ENCODE data around the gene DLG2.
A peak's percentile ranks its signal among the peaks of the same experiment; 100 is the strongest.

DLG2 gene

DNA sequence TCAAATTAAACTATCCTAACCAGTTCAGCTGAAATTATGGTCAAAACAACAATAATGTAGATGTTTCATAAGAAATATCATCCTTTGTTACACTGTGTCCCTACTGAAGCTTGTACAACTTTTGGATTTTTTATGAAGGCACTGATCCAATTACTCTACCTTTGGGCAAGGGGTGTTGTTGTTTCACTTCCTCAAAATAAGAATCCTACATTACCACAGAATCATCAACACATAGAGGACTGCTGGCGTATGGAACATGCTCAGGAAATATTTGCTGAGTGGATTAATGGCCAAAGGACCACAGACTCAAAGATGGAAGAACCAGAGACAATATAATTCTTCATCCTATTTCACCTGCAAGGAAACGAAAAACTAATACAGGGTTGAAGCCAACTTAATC is 1433.4 kb downstream of the DLG2 start:
- no peak for DNase-seq (ENCODE audit: low spot score)

DNA sequence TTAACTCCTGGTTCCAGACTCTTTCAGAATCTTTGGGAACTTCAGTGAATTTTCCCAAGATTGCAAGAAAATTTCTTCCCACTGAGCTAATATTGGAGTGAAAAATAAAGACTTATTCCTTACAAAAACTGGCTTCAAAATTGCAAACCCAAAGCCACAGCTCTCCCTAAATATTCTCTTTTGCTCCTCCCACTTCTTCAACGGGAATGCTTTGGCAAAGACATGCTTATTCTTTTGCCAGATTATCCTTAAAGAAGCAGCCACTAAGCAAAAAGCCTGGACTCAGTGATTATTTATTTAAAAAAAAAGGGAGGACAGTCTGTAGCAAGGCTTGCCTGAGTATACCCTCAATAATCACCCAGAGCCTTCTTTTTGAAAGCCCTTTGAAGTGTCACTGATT is 1438.6 kb downstream of the DLG2 start:
- no peak for DNase-seq (ENCODE audit: low spot score)

DNA sequence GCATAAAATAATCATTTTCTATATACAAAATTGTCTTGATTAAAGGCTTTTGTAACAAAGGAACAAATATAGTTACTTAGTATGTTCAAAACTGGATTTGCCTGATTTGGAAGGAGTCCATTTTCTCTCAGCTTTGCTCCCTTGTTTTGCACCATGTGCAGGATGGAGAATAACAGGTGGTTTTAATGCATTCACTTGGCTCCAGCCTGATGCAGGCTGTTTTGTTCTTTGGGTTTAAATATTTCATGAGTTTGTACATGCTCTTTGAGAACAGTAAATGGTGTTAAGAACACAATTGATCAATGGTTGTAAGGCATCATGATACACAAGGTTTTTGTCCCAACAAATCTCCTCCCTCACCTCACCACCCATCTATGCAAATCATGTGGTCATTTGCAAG is 1454.1 kb downstream of the DLG2 start:
- DNase-seq (ENCODE audit: low spot score), result no peak

DNA sequence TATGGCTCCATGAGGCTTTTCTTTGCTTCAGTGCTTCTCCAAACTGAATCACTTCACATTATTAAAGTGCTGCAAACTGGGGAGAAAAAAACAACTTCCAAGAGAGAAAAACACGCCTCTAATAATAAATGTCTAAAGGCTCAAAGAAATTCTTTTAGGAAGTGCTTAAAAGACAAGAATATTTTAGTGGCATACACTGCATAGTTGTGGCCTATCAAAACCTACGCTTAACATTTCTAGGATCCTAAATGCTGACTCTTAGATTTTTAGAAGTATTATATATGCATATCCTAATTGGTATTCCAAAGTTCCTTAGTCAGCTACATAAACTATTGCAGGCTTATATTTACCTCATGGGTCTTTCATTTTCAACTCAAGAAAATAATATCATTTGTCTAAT is 1462.0 kb downstream of the DLG2 start:
- no peak for DNase-seq (ENCODE audit: low spot score)

DNA sequence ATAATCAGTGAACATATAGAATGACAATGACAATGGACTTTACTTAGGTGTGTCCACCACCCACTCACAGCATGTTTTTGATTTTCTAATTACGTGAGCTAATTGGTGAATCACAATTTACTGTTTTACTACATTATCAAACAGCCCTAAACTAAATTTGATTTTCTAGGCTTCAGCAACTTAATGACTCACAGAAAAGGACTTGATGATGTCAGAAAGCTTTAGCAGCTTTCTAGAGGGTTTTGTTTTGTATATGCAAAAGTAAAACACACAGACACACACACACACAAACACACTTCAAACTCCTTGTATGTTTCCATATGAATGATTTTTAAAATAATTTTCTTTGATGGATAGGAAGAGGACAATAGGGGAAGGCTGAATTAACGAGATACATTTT is 1462.4 kb downstream of the DLG2 start:
- DNase-seq (ENCODE audit: low spot score), result no peak

DNA sequence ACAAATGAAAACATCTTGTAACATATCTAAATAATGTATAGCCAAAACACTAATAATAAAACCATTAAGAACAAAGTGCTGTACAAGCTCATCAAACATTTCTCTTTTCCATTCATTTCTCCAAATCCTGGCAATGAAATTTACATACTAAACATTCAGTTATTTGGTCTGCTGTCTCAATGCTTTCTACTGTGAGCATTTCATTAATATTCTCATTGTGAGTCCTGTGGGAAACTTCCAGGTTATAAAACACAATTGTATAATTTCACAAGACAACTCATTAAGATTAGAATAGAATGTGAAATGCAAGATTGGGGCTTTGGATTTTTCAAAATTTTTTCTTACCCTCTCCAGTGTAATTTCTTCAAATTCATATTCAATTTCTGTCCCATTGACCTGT is 1464.0 kb downstream of the DLG2 start:
- no peak for DNase-seq (ENCODE audit: low spot score)

DNA sequence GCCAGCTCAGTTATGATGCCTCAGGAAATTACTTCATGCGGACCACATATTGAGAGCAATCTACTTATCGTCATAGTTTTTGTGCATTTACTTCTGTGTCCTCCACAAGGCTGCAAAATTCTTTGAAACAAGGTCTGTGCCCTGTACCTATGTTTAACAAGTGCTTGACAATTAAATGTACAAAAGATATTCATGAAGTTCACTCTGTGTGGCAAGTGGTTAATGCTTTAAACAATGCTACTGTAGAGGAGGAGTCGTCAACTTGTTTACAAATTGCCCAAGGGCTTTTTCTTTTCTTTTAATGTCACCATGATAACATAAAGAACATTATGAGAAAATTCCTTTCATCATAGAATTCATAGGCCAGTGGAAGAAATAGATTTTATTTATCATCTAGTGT is 1469.5 kb downstream of the DLG2 start:
- DNase-seq (ENCODE audit: low spot score), result no peak

DNA sequence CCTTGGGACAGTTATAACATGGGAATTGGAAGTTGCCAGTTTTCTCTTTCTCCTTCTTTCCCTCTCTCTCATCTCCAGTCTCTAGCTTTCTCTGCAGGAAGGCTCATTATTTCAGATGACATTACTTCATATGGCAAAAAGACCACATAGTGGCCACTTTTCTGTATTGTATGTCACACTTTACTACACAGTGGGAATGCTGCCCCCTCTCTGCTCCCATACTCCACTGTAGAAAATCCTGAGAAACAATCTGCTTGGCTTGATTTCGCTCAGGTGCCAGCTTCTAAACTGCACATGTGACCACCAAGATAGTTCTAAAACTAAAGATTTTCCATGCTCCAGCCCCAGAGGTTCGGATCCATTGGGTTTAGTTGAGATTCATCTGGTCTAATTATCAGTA is 1480.3 kb downstream of the DLG2 start:
- no peak for DNase-seq (ENCODE audit: low spot score)

DNA sequence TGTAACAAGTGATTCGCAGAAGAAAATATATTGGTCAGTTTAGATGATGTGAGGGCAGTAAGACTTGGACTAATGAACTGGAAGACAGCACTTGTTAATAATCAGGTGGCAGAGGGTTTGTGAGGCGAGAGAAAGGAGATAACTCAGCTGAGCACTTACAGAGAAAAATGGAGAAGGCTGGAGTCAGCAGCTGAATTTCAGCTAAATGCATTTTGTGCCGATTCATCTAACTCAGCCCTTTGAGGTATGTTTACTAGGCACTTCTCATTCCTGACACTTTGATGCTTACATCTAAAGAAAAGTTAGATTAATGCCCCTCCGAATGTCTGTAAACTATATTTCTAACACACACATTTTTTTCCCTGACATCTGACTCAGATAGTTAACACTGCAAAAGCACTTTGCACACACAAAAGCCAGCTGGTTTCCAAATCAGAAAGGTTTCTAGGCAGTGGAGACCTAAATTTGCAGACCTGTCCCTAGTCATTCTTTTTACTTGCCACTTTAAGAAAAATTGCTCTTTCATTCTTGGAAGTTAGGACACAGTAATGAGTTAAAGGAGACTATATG is 1481.4 kb downstream of the DLG2 start:
- no peak for DNase-seq (ENCODE audit: low spot score)

DNA sequence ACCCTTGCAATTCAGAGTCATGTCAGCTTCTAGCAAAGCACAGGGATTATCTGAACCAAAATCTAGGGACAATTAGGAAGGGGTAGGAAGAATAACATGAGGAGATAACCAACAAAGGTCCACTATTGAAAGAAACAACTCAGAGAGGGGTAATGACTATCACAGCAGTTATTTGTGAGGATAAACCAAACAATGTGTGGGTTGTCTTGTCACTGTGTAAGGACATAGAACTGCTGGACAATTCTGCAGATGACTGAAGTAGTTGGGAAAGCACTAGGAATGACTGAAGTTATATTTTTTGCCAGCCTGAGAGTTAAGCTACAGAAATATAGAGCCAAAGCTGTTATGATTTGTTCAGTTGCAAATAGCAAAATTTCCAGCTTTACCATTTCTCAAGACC is 1482.6 kb downstream of the DLG2 start:
- DNase-seq (ENCODE audit: low spot score), result no peak

DNA sequence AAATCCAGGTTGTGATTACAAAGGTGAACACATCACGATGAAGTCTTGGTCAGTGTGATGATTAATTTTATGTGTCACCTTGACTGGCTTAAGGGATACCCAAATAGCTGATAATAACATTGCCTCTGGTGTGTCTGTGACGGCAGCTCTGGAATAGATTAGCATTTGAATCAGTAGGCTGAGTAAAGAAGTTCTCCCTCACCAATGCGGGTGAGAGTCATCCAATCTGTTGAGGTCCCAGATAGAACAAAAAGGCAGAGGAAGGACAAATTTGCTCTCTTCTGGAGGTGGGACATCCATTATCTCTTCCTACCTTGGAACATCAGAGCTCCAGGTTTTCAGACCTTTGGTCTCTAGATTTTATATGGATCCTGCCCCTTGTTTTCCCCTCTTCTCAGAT is 1484.7 kb downstream of the DLG2 start:
- DNase-seq (ENCODE audit: low spot score), result no peak

DNA sequence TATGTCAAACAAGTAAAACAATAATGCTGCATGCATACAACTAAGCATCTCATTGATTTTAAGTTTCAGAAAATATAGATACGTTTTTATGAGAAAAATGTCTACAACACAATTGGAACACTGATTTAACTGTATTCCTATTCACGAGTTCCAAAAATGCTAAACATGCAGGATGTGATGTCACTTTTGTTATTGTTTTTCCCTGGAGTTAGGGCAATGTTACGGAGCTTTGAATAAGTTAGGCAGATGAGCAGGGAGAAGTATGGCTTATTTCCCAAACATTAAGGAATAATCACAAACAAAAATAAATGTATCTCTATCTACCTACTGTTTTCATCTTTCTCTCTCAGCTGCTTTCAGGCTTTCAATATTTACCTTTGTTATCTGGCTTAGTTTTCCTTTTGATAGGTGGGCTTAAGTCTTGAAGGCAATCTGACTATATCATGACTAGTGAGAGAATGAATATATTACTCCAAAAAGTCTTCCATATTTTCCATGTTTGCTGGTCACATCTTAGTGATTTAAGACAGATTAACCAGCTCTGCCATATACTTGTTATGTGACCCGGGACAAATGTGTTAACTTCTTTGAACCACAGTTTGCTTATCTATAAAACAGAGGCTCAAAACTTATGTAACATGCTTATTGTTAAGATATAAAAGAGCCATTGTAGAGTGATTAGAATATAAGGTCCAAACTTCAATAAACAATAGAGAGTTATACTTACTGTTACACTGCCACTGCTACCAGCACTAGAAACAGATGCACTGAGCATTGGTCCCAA is 1486.6 kb downstream of the DLG2 start:
- no peak for DNase-seq (ENCODE audit: low spot score)

DNA sequence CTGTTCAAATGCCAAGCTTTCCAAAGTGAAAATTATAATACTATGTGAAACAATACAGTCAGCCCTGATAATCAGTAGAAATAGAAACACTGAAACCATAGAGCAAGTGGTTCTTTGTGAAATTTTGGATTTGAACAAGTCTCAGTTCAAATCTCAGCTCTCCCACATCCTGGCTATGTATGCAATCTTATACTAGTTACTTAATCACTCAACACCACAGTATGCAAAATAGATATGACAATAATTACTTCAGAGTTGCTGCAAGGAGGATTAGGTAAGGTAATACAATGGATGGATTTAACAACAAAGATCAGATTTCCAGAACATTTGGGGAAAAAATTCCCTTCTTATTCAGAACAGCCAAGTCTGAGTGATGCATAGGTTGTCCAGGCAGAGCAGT is 1489.2 kb downstream of the DLG2 start:
- no peak for DNase-seq (ENCODE audit: low spot score)

DNA sequence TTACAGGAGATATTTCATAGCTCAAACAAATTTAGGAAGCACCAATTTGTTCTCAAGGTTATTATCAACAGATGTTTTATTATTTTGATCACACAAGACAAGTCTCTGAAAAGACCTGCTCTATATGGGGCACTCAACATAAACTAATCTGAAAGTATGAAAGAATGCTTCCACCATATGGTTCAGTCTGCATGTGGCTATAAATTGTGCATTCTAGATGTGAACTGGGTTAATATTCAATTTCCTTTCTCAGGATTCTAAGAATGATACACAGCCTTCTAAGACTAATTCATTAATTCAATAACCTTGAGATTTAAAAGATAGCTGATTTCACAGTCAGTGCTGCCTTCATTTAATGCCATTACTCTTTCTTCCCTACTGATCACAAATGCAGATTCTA is 1489.6 kb downstream of the DLG2 start:
- DNase-seq (ENCODE audit: low spot score), result no peak

DNA sequence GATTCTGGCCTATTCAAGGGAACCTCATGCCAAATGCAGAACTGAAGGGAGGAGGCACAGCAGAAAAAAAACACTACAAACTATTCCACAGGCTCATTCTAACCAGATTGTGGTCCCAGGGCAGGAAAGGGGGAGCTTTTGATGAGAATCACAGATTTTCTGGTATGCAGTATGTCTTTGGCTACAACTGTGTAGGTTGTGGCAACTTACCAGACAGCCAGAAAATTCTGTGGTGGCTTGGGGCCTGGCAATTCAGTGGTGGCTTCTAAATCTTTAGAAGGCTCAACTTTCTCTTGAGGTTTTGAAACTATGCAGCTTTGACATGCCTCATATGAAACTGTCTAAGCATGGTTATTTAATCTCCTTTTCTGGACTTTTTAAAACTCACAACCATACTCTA is 1490.2 kb downstream of the DLG2 start:
- DNase-seq (ENCODE audit: low spot score), result no peak

DNA sequence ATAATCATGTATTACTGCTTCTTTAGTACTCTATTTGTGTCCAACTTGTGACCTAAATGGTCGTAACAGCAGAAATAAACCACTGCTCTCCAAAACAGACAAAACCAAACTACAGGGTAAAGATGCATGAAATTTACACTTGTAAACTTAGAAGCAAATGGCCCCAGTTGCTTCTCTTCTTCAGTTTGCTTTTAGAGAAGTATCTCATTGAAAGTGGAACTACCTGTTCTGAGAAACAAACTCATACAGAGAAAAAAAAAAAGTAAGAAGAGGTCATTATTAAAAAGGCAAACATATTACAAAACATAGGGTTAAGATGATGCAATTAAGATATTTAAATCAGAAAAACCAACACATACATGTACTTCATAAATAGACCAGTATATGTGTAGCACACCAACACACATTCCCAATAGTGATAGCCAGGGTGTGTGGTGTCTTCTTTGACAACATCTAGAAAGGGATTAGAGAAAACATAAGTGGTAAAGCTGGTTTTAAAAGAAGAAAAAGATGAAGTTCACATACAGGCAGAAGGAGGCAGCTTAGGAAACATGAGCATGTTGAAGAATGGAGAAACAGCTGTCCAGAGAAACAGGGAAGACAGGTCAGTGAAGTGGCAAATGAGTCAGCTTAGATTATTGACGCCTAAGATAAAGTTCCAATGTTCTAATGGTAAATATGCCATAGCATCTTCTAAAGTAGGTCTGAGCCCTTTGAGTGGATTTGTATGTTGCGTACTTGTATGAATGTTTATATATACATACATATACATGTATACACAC is 1496.3 kb downstream of the DLG2 start:
- no peak for DNase-seq (ENCODE audit: low spot score)

DNA sequence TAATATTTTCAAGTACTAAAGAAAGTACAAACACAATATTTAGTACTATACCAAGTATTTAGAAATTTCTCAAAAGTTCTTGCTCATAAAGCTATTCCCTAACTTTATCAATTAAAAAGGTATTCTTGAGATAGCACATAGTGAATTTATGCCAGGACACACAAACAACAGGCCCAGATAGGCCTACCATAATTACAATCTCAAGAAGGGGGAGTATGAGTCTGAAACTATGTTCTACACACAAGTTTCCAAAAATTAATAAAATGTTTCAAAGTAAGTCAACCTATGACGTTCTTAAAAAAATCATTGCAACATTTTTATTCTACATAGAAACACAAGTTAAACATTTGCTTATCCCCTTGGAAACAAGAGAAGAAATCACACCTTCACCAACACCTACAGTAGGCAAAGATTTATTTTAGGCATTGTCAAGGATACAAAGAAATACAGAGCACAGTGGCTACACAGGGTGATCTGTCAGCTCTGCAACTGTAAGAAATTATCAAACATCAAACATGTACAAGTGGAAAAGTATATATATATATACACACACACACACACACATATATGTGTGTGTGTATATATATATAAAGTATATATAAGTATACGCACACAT is 1497.1 kb downstream of the DLG2 start:
- no peak for DNase-seq (ENCODE audit: low spot score)

DNA sequence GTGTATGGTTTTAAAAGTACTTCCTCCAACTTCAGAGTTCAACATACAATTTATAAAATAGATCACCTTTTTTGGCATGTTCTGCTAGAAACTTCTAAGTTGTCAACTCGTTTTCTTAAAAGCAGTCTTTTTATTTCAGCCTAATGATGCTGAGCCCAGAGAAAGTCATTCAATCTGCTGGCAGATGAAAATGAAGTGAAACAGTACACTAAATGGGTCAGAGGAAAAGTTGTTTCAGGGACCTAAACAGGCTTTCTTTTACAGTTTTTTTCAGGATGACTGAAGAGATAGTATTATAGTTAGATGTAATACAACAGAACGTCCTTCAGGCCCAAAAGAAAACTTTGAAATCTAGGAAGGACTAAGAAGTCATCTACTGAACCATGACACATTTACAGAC is 1498.3 kb downstream of the DLG2 start:
- DNase-seq (ENCODE audit: low spot score), result no peak

DNA sequence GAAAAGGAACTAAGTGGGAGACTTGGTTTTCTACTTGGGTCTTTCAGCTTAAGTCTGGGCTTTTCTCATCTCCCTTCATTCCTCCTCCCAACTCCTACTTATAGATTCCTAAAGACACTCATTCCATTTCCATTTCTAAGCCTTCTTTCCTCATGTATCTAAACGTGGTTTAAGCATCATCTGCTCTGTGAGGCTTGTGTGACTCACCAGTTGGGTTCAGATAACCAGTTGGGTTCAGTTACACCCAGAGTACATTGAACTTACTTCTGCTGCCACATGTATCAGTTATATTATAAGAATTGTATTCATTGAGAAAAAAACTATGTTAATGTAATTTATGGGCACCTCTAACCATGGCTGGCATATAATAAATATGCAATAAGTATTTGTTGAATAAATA is 1509.8 kb downstream of the DLG2 start:
- no peak for DNase-seq (ENCODE audit: low spot score)

DNA sequence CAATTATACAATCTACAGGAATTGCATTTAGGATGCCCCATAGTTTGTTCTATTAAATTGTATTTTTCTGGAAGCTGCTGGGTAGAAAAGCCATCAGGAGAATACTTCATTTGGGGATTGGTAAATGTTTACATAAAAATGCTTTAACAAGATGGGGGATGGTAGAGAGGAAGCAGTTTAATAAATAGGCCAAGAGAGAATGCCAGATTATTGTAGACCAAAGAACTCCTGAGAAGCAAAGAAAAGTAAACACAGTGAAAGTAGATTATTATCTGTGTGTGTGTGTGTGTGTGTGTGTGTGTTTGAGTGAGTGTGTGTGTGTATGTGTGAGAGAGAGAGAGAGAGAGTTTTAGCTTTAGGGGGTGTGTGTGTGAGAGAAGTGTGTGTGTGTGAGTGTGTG is 1520.6 kb downstream of the DLG2 start:
- no peak for DNase-seq (ENCODE audit: low spot score)

DNA sequence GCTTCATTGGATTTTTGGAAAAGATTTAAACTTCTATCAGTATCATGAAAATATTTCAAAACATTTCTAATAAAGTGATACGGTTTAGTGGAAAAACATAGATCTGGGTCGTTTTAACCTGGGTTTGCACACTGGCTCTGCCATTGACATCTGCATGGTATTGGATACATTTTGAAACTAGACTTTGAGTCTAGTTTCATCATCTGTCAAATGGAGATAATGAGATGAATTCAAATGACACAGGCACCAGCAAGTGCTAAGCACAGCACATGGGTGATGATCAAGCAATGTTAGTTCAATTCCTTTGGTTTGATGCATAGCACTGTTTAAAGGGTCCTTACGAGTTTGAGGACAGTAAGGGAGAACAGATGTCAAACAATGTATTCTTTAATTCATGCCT is 1522.0 kb downstream of the DLG2 start:
- no peak for DNase-seq (ENCODE audit: low spot score)

DNA sequence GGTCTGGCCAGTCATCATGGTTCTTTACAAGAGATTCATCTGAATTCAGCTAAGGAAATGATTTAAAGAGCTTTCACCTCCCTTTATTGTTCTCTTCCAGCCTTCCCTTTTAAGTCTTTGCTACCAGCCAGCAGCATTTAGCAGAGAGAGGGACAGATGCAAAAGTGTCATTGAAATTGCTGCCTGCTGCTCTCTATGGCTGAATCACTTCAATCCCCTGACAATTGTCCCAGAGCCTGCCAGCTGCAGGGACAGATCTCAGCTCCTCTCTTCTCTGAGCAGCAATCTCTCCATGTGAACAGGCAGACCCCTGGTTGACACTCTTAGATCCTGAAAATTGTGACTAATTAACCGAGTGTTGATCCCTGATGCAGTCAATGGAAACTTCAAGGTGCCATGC is 1524.0 kb downstream of the DLG2 start:
- DNase-seq (ENCODE audit: low spot score), result peak; percentile 39

DNA sequence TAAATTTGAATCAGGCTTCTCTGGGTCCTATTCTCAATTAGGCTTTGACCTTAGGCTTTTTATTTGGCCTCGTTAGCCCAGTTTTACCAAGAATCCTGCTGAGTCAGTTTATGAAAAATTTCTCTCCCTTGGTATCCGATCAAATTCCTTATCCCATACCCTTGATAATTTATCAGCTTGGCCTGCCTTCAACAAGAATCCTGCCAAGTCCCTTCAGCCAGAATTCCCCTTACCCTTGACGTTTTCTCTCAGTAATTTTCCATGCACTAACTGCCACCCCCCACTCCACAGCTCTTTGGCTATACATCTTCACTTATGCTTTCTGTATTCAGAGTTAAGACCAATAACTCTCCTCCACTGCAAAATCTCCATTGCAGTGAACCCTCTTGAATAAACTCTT is 1530.0 kb downstream of the DLG2 start:
- no peak for DNase-seq (ENCODE audit: low spot score)

Measured in D341Med (cell line).